ENCODE results near the gene ALLC. TPM values are rescaled to one million over a fixed set of nuclear protein-coding genes. Genes with fewer than 3 reads are reported as not detected.
A peak's percentile ranks its signal among the peaks of the same experiment; 100 is the strongest.

Gene ALLC
- total and polyA plus RNA-seq, 5 donors: 0.23 to 0.57 (median 0.32) TPM; not detected in 1

DNA sequence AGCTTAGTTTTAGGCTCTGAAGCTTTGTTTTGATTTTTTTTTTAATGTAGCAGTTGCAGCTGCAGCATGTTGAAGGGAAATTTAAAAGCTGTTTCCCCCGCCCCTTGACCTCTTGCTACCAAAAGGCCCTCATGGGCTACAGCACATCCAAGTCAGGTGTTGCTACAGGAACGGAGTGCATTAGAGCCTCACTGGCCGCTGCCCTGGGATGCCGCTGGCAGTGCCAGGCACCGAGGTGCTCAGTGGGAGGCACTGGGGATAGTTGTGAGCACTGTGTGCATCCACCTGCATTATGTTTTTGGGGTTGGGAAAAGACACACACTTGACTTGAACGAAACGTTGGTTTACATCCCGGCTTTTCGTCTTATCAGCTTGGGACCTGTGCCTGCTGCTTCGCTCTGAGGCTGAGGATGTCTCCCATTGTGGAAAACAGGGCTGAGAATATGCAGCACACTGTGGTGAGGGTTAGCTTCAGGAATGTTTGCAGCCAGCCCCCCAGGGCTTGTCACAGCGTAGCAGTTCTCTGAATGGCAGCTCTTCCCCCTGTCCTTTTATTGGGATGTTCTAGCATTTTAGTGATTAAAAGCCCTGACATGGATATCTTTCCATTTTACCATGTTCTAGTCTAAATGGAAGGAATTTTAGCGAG lies 69.5 kb downstream of the ALLC start:
- intact Hi-C loops (cut with DNase I): loop anchor here in 1 of 4 donors (5.0 kb wide), 1 partner anchor 50 kb away; no protein-coding TSS in a partner anchor
- H3K27me3 ChIP-seq (ENCODE audit: control insufficient read depth, insufficient read depth): no peaks in the 10 kb centered on the region
- H3K9me3 ChIP-seq (ENCODE audit: control insufficient read depth, low read length): no peaks in the 10 kb centered on the region
- peak in 1 of 2 donors; percentile 28 for ATAC-seq
- H3K4me1 ChIP-seq (ENCODE audit: control insufficient read depth, insufficient read depth, low read length): no peaks in the 10 kb centered on the region
- no peak for DNase-seq
- H3K4me3 ChIP-seq (ENCODE audit: low read length): no peak overlapping the region
- 40% methylated on average over 12 of the region's 12 CpGs for WGBS
- no peak overlapping the region for H3K27ac ChIP-seq (ENCODE audit: low read length)

GRCh38 chr2:3728104-3729054 lies 70.4 kb downstream of the ALLC start:
- Histone ChIP-seq H3K27me3 (ENCODE audit: control insufficient read depth, insufficient read depth) (no peaks in the 10 kb centered on the region), H3K9me3 (ENCODE audit: control insufficient read depth, low read length) (no peaks in the 10 kb centered on the region), H3K4me3 (ENCODE audit: low read length) (no peak overlapping the region), H3K27ac (ENCODE audit: low read length) (no peak overlapping the region), H3K4me1 (ENCODE audit: control insufficient read depth, insufficient read depth, low read length) (no peaks in the 10 kb centered on the region)
- ATAC-seq (peak; percentile 52 to 67), DNase-seq (peak; percentile 28 to 54 (median 51))
- intact Hi-C loops (cut with DNase I): loop anchor here in 1 of 4 donors (5.0 kb wide), 1 partner anchor 49 kb away; no protein-coding TSS in a partner anchor
- WGBS: 32% methylated on average over 22 of the region's 22 CpGs

- no peak for ATAC-seq
- 88% methylated on average over 8 of the region's 8 CpGs for WGBS
- Histone ChIP-seq H3K9me3 (ENCODE audit: control insufficient read depth, low read length) (no peaks in the 10 kb centered on the region), H3K4me3 (ENCODE audit: low read length) (no peak overlapping the region), H3K27ac (ENCODE audit: low read length) (no peak overlapping the region), H3K4me1 (ENCODE audit: control insufficient read depth, insufficient read depth, low read length) (no peaks in the 10 kb centered on the region), H3K27me3 (ENCODE audit: control insufficient read depth, insufficient read depth) (no peaks in the 10 kb centered on the region)
- no peak for DNase-seq
- intact Hi-C loops (cut with DNase I): loop anchor here in 1 of 4 donors (5.0 kb wide), 1 partner anchor 48 kb away; no protein-coding TSS in a partner anchor
Observed at GRCh38 chr2:3729055-3729448, 71.1 kb downstream of the ALLC start.

- no peak overlapping the region for H3K4me3 ChIP-seq (ENCODE audit: low read length)
- no peaks in the 10 kb centered on the region for H3K27me3 ChIP-seq (ENCODE audit: control insufficient read depth, insufficient read depth)
- no peak for ATAC-seq
- 79% methylated on average over 9 of the region's 9 CpGs for WGBS
- DNase-seq: no peak
- no peaks in the 10 kb centered on the region for H3K4me1 ChIP-seq (ENCODE audit: control insufficient read depth, insufficient read depth, low read length)
- intact Hi-C loops (cut with DNase I): loop anchor here in 1 of 4 donors (5.0 kb wide), 1 partner anchor 48 kb away; no protein-coding TSS in a partner anchor
- H3K27ac ChIP-seq (ENCODE audit: low read length): no peak overlapping the region
- H3K9me3 ChIP-seq (ENCODE audit: control insufficient read depth, low read length): no peaks in the 10 kb centered on the region
Observed at GRCh38 chr2:3729786-3730185, 71.8 kb downstream of the ALLC start.

- no peak for DNase-seq
- Histone ChIP-seq H3K27ac (ENCODE audit: low read length) (no peak overlapping the region), H3K4me1 (ENCODE audit: control insufficient read depth, insufficient read depth, low read length) (no peaks in the 10 kb centered on the region), H3K9me3 (ENCODE audit: control insufficient read depth, low read length) (no peaks in the 10 kb centered on the region), H3K4me3 (ENCODE audit: low read length) (no peak overlapping the region), H3K27me3 (ENCODE audit: control insufficient read depth, insufficient read depth) (no peaks in the 10 kb centered on the region)
- 88% methylated on average over 8 of the region's 8 CpGs for WGBS
- ATAC-seq: no peak
- intact Hi-C loops (cut with DNase I): no loop called here
Observed at GRCh38 chr2:3730646-3731045, 72.6 kb downstream of the ALLC start.

DNA sequence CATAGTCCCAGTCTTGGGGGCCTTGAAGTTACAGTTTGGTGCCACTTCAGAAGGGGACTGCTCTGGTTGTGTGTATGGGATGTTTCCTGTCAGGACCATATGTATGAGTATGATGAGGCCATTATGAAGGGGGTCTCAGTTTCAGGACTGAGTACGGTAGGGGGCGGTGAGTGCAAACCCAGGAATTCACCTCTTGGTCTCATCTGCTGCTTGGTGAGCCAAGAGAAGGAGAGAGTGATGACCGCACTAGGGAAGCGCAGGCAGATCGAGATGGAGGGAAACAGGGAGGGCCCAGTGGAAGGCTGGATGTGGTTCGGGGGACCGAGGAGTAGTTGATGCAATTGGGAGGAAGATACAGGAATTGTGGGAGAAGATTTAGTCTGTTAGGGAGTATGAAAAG lies 73.8 kb downstream of the ALLC start:
- ATAC-seq (no peak), DNase-seq (no peak)
- H3K4me1 ChIP-seq (ENCODE audit: control insufficient read depth, insufficient read depth, low read length): no peaks in the 10 kb centered on the region
- no peaks in the 10 kb centered on the region for H3K27me3 ChIP-seq (ENCODE audit: control insufficient read depth, insufficient read depth)
- WGBS: 97% methylated on average over 7 of the region's 7 CpGs
- H3K4me3 ChIP-seq (ENCODE audit: low read length): no peak overlapping the region
- H3K27ac ChIP-seq (ENCODE audit: low read length): no peak overlapping the region
- no peaks in the 10 kb centered on the region for H3K9me3 ChIP-seq (ENCODE audit: control insufficient read depth, low read length)
- intact Hi-C loops (cut with DNase I): no loop called here

GRCh38 chr2:3736112-3736511 lies 78.1 kb downstream of the ALLC start:
- 87% methylated on average over 7 of the region's 7 CpGs for WGBS
- intact Hi-C loops (cut with DNase I): no loop called here

DNA sequence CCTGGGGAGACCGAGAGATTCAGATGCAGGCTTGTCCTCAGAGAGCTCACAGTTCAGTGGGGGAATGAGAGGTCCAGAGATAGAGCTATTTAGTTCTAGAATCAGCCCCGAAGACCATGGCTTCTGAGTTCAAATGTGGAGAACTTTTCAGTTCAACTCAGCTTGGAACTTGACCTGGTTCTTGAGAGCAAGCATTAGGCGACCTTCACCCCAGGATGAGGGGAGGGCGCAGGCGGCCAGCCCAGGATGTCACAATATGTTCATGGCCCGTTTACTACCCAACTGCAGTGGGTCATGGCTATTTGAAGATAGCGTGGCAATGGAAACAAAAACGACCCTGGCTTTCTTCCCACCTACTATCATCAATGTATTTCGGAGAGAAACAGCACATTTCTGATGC lies 79.1 kb downstream of the ALLC start:
- intact Hi-C loops (cut with DNase I): no loop called here
- no peak overlapping the region for H3K27ac ChIP-seq (ENCODE audit: low read length)
- H3K27me3 ChIP-seq (ENCODE audit: control insufficient read depth, insufficient read depth): no peaks in the 10 kb centered on the region
- H3K4me3 ChIP-seq (ENCODE audit: low read length): no peak overlapping the region
- WGBS: 80% methylated on average over 9 of the region's 9 CpGs
- no peaks in the 10 kb centered on the region for H3K4me1 ChIP-seq (ENCODE audit: control insufficient read depth, insufficient read depth, low read length)
- ATAC-seq: no peak
- no peak for DNase-seq
- H3K9me3 ChIP-seq (ENCODE audit: control insufficient read depth, low read length): no peaks in the 10 kb centered on the region

More at GRCh38 chr2:3736112-3736511, 78.1 kb downstream of the ALLC start:
- no peaks in the 10 kb centered on the region for H3K27me3 ChIP-seq (ENCODE audit: control insufficient read depth, insufficient read depth)
- no peaks in the 10 kb centered on the region for H3K4me1 ChIP-seq (ENCODE audit: control insufficient read depth, insufficient read depth, low read length)
- ATAC-seq: no peak
- no peak overlapping the region for H3K4me3 ChIP-seq (ENCODE audit: low read length)
- DNase-seq: no peak
- H3K27ac ChIP-seq (ENCODE audit: low read length): no peak overlapping the region
- H3K9me3 ChIP-seq (ENCODE audit: control insufficient read depth, low read length): no peaks in the 10 kb centered on the region

- no peaks in the 10 kb centered on the region for H3K4me1 ChIP-seq (ENCODE audit: control insufficient read depth, insufficient read depth, low read length)
- DNase-seq: no peak
- ATAC-seq: no peak
- no peak overlapping the region for H3K4me3 ChIP-seq (ENCODE audit: low read length)
- H3K27me3 ChIP-seq (ENCODE audit: control insufficient read depth, insufficient read depth): no peaks in the 10 kb centered on the region
- no peaks in the 10 kb centered on the region for H3K9me3 ChIP-seq (ENCODE audit: control insufficient read depth, low read length)
- intact Hi-C loops (cut with DNase I): no loop called here
- 31% methylated on average over 3 of the region's 3 CpGs for WGBS
- no peak overlapping the region for H3K27ac ChIP-seq (ENCODE audit: low read length)
Observed at GRCh38 chr2:3738454-3738853, 80.5 kb downstream of the ALLC start.

GRCh38 chr2:3739313-3739712 lies 81.3 kb downstream of the ALLC start:
- 91% methylated on average over 19 of the region's 19 CpGs for WGBS
- Histone ChIP-seq H3K27ac (ENCODE audit: low read length) (no peak overlapping the region), H3K4me3 (ENCODE audit: low read length) (no peak overlapping the region), H3K9me3 (ENCODE audit: control insufficient read depth, low read length) (no peaks in the 10 kb centered on the region), H3K27me3 (ENCODE audit: control insufficient read depth, insufficient read depth) (no peaks in the 10 kb centered on the region), H3K4me1 (ENCODE audit: control insufficient read depth, insufficient read depth, low read length) (no peaks in the 10 kb centered on the region)
- intact Hi-C loops (cut with DNase I): no loop called here
- no peak for ATAC-seq
- no peak for DNase-seq

DNA sequence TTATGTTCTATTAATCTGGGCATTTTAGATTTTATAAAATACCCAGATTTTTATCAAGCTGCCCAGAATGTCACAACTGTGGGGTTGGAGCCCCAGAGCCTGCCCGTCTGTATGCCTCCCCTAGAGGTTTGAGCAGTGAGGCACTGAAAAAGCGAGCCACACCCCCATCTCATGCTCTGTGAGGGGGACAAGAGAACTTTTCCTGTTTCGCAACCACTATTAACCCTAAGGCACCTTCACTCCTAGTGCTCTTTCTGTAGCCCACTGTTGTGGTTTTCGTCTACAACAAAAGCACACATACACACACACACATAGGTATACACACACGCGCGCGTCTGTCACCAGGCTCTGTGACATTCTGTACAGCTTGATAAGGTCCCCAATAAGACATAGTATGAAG lies 83.4 kb downstream of the ALLC start:
- WGBS: 74% methylated on average over 8 of the region's 8 CpGs
- no peak overlapping the region for H3K4me3 ChIP-seq (ENCODE audit: low read length)
- intact Hi-C loops (cut with DNase I): no loop called here
- DNase-seq (no peak), ATAC-seq (no peak)
- no peaks in the 10 kb centered on the region for H3K9me3 ChIP-seq (ENCODE audit: control insufficient read depth, low read length)
- no peaks in the 10 kb centered on the region for H3K27me3 ChIP-seq (ENCODE audit: control insufficient read depth, insufficient read depth)
- H3K27ac ChIP-seq (ENCODE audit: low read length): no peak overlapping the region
- no peaks in the 10 kb centered on the region for H3K4me1 ChIP-seq (ENCODE audit: control insufficient read depth, insufficient read depth, low read length)

Data from right cardiac atrium (tissue), 5 donors.